GM20000 (cell line): ENCODE results near the gene OXT.

ENCODE experiments used
- DNase-seq: peaks from one replicate; pipeline ENCODE4 v3.0.0; 2012; ENCODE audit warnings: low spot score
- TF ChIP-seq, protein P1 (sequence below): IDR thresholded peaks from 2 replicates; pipeline ENCODE4 v1.5.1; 2012; ENCODE audit warnings: mild to moderate bottlenecking, control low read depth; ENCODE audit errors: extremely low read depth, missing control alignments

The OXT gene

DNA sequence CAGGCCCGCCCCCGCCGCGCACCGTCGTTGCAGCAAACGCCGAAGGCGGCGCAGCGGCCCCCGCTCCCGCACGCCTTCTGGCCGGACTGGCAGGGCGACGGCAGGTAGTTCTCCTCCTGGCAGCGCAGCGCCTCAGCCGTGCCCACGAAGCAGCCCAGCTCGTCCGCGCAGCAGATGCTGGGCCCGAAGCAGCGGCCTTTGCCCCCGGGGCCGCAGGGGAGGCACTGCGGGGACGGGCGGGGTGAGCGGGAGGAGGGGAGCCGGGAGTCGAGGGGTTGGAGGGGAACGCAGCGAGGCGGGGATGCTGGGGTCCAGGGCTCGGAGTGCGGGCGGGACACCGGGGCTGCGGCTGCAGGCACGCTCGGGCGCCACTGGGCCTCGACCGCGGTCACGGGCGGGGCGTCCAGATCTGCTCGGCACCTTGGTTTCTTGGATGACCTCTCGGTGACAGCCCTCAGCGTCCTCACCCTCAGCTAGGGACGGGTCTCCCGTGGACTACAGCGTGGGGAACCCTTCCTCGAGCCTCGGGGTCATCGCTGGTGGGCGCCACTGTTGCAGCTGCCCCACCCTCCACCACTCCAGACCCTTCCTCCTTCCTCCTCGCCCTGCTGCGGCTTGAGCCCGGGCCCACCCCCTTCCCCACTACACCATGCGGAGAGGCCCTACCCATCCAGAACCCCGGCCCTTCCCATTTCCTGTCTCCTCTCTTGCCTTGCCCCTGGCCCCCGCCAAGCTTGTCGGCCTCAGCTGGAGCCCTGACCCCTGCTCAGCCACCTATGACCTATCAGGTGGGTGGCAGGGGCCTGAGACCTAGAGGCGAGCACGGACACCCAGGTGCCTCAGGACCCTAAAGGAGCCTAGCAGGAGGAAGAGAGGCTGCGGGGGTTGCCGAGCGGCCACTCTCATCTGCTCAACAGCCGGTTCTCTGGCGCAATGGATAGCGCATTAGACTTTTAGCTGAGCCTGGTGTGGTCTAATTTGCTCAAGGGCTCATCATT lies 11.8 kb downstream of the OXT start:
- TF ChIP-seq, protein P1, sequence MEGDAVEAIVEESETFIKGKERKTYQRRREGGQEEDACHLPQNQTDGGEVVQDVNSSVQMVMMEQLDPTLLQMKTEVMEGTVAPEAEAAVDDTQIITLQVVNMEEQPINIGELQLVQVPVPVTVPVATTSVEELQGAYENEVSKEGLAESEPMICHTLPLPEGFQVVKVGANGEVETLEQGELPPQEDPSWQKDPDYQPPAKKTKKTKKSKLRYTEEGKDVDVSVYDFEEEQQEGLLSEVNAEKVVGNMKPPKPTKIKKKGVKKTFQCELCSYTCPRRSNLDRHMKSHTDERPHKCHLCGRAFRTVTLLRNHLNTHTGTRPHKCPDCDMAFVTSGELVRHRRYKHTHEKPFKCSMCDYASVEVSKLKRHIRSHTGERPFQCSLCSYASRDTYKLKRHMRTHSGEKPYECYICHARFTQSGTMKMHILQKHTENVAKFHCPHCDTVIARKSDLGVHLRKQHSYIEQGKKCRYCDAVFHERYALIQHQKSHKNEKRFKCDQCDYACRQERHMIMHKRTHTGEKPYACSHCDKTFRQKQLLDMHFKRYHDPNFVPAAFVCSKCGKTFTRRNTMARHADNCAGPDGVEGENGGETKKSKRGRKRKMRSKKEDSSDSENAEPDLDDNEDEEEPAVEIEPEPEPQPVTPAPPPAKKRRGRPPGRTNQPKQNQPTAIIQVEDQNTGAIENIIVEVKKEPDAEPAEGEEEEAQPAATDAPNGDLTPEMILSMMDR: no peak
- DNase-seq: no peak

DNA sequence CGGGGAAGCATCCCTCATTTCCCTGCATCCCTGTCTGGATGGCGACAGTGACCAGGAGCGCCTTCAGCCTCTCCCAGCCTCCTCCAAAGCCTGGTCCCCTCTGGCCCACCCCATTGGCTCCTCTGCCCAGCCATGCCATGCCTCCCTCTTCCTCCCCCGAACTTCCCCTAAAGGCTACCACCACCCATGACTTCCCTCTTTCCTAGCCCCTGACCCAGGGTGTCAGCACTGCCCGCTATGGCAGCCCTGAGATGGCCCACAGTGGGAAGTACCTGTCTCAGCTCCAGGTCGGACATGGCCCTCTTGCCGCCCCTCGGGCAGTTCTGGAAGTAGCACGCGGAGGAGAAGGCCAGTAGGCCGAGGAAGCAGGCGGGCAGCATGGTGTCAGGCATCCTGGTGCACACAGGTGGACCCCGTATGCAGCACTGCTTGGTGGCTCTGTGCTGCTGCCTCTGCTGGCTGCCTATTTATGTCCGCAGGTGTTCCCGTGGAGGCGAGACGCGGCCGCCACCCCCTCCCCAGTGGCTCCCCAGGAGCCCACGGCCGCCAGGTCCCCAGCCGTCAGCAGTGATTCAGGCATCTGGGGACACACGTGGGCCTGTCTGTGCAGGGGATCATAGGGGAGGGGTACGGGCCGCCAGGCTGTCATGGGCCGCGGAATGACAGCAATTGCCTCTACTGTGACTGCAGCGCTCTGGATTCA lies 13.0 kb downstream of the OXT start, which contains the start of gene AVP:
Gene AVP (minus strand): TSS at position 442 of the 703 bp plus-strand sequence. CDS start 50 bp downstream, at position 392.
- TF ChIP-seq, protein P1: no peak
- DNase-seq: no peak

DNA sequence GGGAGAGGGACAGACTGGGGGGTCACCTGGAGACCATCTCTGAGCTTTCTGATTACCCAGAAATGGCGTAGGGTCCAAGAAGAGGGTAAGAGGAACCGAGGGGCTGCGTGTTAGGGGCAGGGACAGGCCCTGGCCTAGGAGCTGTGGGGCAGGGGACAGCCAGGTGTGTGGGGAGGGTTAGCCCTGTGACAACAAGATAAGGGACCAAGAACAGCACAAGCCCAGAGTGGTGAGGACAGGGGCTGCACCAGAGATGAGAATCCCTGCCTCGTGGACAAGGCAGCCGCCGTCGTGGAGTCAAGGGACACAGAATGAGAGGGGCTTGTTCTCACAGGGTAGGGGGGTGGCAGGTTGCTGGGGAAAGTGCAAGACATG lies 13.6 kb downstream of the OXT start:
- TF ChIP-seq, protein P1: no peak

DNA sequence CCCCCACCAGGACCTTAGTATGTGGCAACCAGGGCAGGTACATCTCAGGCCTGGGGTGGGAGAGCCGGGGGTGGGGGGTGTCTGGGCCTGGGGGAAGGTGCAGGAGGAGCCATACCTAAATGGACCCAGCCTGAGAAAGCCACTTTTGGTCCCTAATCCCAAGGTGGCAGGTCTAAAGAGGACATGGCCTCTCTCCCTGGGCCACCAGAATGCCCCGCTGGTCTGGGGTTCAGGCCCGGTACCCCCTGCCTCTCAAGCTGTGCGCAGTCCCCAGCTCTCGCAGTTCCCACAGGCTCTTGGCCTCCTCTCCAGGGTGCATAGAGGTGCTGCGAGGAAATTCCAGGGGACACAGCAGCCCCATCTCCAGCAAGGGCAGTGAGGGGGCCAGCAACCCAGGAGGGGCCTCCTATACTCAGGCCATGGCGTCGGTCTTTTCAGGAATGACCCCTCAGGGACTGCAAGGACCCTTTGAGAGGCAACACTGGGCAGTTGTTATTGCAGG lies 14.2 kb downstream of the OXT start:
- TF ChIP-seq, protein P1: no peak
- DNase-seq: no peak

More for the DNA sequence above, 13.6 kb downstream of the OXT start:
- DNase-seq: no peak

DNA sequence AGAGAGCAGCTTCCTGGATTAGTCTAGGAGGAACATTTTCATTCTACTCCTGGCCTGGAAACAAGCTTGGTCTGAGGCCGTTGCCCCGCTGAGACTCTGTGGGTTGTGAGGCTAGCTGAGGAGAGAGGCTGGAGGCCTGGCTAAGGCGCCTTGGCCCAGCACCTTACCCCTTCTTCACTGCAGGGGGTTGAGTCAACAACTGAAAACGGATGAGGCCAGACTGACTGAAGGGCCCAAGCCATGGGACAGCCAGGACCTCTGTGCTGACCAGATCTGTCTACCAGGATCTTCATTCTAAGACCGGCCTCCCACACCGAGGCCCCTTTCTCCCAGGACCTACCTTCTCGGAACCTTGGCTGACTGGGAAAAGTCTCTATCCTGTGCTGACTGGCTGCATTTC lies 16.6 kb downstream of the OXT start:
- TF ChIP-seq, protein P1: no peak
- DNase-seq: no peak

DNA sequence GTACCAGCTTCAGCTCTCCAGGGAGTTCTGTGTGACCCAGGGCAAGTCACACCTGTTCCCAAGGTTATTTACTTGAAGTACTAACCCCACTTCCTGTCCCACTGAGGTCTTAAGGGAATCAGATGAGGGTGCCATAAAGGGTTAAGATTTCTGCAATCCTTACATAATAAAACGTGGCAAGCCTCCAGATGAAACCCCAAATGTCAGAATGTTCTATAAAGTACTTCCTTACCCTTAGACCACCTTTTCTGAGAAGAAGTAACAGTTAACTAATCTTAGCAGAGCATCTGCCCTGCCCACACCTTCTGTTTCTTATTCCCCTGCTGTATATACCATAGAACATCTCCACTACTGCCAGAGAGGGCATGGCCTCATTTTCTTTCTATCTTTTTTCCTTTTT lies 19.1 kb downstream of the OXT start:
- TF ChIP-seq, protein P1: no peak

More for the DNA sequence above, 19.1 kb downstream of the OXT start:
- DNase-seq: no peak
